Chondrocyte (in vitro differentiated cells): ENCODE measurements around the gene DCAF4L1. TPM values are rescaled to one million over a fixed set of nuclear protein-coding genes. Genes with fewer than 3 reads are reported as not detected.

Experiments
- DNase-seq: peaks from one replicate; pipeline ENCODE4 v3.0.0; 2021; ENCODE audit warnings: mixed read lengths, low spot score
- H3K27ac Mint-ChIP-seq: one replicate; pipeline ENCODE4 v1.8.0; 2021; ENCODE audit warnings: mild to moderate bottlenecking, moderate library complexity, mixed read lengths; ENCODE audit not compliant: unreplicated experiment
- H3K27me3 Mint-ChIP-seq: 2 replicates; pipeline ENCODE4 v1.8.0; 2021; ENCODE audit warnings: low read depth, mixed read lengths
- H3K36me3 Mint-ChIP-seq: 2 replicates; pipeline ENCODE4 v1.8.0; 2021; ENCODE audit warnings: low read depth, mixed read lengths
- H3K4me1 Mint-ChIP-seq: 2 replicates; pipeline ENCODE4 v1.8.0; 2021; ENCODE audit warnings: low read depth, mild to moderate bottlenecking, mixed read lengths
- H3K4me3 Mint-ChIP-seq: one replicate; pipeline ENCODE4 v1.8.0; 2021; ENCODE audit warnings: mild to moderate bottlenecking, moderate library complexity, mixed read lengths; ENCODE audit not compliant: unreplicated experiment
- H3K9me3 Mint-ChIP-seq: 2 replicates; pipeline ENCODE4 v1.8.0; 2021; ENCODE audit warnings: low read depth, mixed read lengths
- total RNA-seq: library from RNA; stranded (reverse); gene quantifications from 3 replicates; pipeline ENCODE4 v1.2.1, GENCODE V29; 2021
- TF ChIP-seq, protein P1 (sequence below): fragments of 200-600 bp; sonication (generic); IDR thresholded peaks from 2 replicates; pipeline ENCODE4 v1.5.0; 2021; ENCODE audit warnings: antibody characterized with exemption, mild to moderate bottlenecking, moderate library complexity

The DCAF4L1 gene
- total RNA-seq, 1 donor from 2014 or later = not detected

DNA sequence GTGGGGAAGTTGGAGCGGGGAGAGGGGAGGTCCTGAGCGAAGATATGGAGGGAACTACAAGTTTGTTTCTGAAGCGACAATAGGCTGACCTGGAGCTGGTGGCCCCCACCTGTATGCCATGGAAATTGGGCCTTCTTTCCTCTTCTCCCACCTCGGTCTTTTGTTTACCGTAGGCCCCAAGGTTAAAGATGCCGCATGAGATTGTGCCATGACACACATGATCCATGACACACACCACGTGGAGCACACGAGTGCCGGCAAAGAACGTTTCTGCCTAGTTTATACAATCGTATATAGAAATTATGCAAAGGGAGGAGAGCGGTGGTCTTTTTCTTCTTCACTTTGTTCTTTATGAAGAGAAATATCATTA lies 45.9 kb upstream of the DCAF4L1 start:
- Mint-ChIP-seq H3K27me3 (peaks cover 14% of the 10 kb centered on the region), H3K9me3 (peaks cover 4% of the 10 kb centered on the region), H3K4me3 (peak overlapping the region; percentile 99), H3K4me1 (peaks cover 30% of the 10 kb centered on the region), H3K36me3 (peaks cover 4% of the 10 kb centered on the region), H3K27ac (peak overlapping the region; percentile 93)
- DNase-seq = no peak
- TF ChIP-seq, protein P1, sequence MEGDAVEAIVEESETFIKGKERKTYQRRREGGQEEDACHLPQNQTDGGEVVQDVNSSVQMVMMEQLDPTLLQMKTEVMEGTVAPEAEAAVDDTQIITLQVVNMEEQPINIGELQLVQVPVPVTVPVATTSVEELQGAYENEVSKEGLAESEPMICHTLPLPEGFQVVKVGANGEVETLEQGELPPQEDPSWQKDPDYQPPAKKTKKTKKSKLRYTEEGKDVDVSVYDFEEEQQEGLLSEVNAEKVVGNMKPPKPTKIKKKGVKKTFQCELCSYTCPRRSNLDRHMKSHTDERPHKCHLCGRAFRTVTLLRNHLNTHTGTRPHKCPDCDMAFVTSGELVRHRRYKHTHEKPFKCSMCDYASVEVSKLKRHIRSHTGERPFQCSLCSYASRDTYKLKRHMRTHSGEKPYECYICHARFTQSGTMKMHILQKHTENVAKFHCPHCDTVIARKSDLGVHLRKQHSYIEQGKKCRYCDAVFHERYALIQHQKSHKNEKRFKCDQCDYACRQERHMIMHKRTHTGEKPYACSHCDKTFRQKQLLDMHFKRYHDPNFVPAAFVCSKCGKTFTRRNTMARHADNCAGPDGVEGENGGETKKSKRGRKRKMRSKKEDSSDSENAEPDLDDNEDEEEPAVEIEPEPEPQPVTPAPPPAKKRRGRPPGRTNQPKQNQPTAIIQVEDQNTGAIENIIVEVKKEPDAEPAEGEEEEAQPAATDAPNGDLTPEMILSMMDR = no peak

DNA sequence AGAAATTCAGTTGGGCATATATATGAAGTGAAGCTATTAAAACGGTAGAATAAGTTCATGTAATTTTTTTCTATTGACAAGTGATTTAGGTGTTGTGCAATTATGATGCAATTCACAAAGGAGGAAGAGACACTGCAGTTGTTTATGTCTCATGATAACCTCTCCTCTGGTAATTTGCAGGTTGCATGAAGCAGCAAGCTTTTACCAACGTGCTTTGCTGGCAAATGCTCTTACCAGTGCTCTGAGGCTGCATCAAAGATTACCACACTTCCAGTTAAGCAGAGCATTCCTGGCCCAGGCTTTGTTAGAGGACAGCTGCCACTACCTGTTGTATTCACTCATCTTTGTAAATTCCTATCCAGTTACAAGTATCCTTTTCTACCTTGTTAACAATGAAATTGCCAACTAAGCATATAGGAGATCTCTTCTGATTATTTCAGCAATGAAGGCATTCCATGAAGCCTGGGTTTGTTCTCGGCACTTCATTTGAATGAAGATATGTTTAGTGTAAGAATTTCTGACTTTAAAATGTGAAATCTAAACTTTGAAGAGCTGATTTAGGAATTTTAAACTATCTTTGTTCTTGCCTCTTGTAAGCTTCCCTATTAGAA lies 42.4 kb upstream of the DCAF4L1 start:
- H3K4me1 Mint-ChIP-seq = peaks cover 30% of the 10 kb centered on the region
- H3K9me3 Mint-ChIP-seq = peaks cover 4% of the 10 kb centered on the region
- H3K27ac Mint-ChIP-seq = no peak overlapping the region
- H3K36me3 Mint-ChIP-seq = peaks cover 7% of the 10 kb centered on the region
- TF ChIP-seq, protein P1 = no peak
- H3K27me3 Mint-ChIP-seq = no peaks in the 10 kb centered on the region
- DNase-seq = no peak
- no peak overlapping the region for H3K4me3 Mint-ChIP-seq

DNA sequence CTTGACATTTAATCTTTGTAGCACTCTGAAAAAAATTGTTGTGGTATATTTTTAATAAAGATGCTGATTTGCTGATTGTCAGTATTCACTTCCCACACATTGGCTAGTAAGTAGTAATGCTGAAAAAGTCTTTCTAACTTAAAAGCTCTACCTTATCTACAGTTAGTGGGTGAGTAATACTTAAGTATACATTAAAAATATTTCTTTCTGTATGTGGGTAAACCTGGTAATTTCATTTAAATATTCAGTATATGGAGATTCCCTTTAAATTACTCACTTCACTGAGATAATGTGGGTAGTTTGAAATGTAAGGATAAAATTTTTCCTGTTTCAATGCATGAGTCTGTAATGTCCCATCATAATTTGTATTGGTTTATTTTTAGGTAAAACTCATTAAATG lies 40.7 kb upstream of the DCAF4L1 start:
- H3K27ac Mint-ChIP-seq = no peak overlapping the region
- no peak overlapping the region for H3K4me3 Mint-ChIP-seq
- peaks cover 17% of the 10 kb centered on the region for H3K4me1 Mint-ChIP-seq
- no peaks in the 10 kb centered on the region for H3K9me3 Mint-ChIP-seq
- TF ChIP-seq, protein P1 = no peak
- no peak for DNase-seq
- no peaks in the 10 kb centered on the region for H3K27me3 Mint-ChIP-seq
- H3K36me3 Mint-ChIP-seq = peaks cover 10% of the 10 kb centered on the region

DNA sequence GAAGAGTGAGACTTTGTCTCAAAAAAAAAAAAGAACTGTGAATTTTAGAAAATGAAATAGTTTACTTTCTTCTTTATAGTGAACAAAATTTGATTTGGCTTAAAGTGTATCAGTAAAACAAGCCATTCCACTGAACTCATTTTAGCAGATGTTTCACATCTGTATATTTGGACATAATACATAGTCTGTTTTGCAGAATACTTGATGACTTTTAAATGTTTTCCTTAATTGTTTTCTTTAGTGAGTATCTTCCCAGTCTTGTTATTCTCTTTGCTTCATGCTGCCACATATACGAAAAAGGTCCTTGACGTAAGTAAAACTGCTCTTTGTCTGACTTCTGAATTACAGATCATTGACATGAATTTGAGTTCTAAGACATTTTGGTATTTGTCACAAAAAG lies 38.0 kb upstream of the DCAF4L1 start:
- Mint-ChIP-seq H3K4me1 (no peaks in the 10 kb centered on the region), H3K36me3 (peaks cover 13% of the 10 kb centered on the region), H3K27me3 (no peaks in the 10 kb centered on the region), H3K4me3 (no peak overlapping the region), H3K27ac (no peak overlapping the region), H3K9me3 (no peaks in the 10 kb centered on the region)
- no peak for DNase-seq
- TF ChIP-seq, protein P1 = no peak

DNA sequence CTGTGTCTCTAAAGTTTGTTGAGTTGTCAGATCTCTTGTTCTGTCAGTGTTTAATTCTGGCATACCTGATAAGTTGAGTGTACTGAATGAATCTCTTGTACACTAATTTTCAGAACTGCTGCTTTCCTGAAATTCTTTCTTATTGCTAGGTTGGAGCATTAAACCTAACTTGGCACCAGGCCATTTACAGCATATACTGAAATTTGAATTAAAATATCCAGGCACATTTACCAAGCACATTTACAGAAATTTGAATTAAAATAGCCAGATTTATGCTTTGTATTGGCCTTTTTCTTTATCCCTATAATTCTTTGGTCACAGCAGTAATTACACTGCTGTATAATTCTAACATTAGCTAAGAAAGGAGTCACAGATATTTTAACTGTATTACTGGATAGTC lies 37.5 kb upstream of the DCAF4L1 start:
- H3K4me1 Mint-ChIP-seq = no peaks in the 10 kb centered on the region
- H3K4me3 Mint-ChIP-seq = no peak overlapping the region
- H3K36me3 Mint-ChIP-seq = peaks cover 14% of the 10 kb centered on the region
- H3K27me3 Mint-ChIP-seq = no peaks in the 10 kb centered on the region
- H3K9me3 Mint-ChIP-seq = no peaks in the 10 kb centered on the region
- TF ChIP-seq, protein P1 = no peak
- no peak overlapping the region for H3K27ac Mint-ChIP-seq
- no peak for DNase-seq
